Kidney tubule cell (primary cell): ENCODE measurements around the gene DNAJC3.
"Not testable (repeated sequence)": the region's sequence is repeated elsewhere in the genome, so short reads cannot be mapped to it uniquely, and the experiment has no call there.

Experiments used
- DNase-seq: peaks from one replicate; pipeline ENCODE4 v3.0.0-alpha.2; 2018; ENCODE audit warnings: low spot score

The DNAJC3 gene

GRCh38 chr13:95714142-95714832, 37.3 kb downstream of the DNAJC3 start:
- DNase-seq = peak; percentile 76

GRCh38 chr13:95716231-95716630, 39.3 kb downstream of the DNAJC3 start:
- no peak for DNase-seq

GRCh38 chr13:95722241-95722640, 45.3 kb downstream of the DNAJC3 start:
- no peak for DNase-seq

GRCh38 chr13:95723438-95723837, 46.5 kb downstream of the DNAJC3 start:
- no peak for DNase-seq

GRCh38 chr13:95724252-95724651, 47.3 kb downstream of the DNAJC3 start:
- DNase-seq = no peak

- no peak for DNase-seq
Observed at GRCh38 chr13:95726876-95727275, 49.9 kb downstream of the DNAJC3 start.

GRCh38 chr13:95728957-95729356, 52.0 kb downstream of the DNAJC3 start:
- no peak for DNase-seq

- no peak for DNase-seq
Observed at GRCh38 chr13:95734124-95734523, 57.2 kb downstream of the DNAJC3 start.

- not testable (repeated sequence) for DNase-seq
Observed at GRCh38 chr13:95740071-95740978, 63.4 kb downstream of the DNAJC3 start.

GRCh38 chr13:95740979-95741320, 64.0 kb downstream of the DNAJC3 start:
- DNase-seq = no peak

- DNase-seq = no peak
Observed at GRCh38 chr13:95741584-95742563, 64.9 kb downstream of the DNAJC3 start.

- no peak for DNase-seq
Observed at GRCh38 chr13:95743192-95743591, 66.3 kb downstream of the DNAJC3 start.

GRCh38 chr13:95745289-95745688, 68.3 kb downstream of the DNAJC3 start:
- DNase-seq = no peak

GRCh38 chr13:95745752-95746151, 68.8 kb downstream of the DNAJC3 start:
- DNase-seq = no peak

- DNase-seq = no peak
Observed at GRCh38 chr13:95749545-95749944, 72.6 kb downstream of the DNAJC3 start.

GRCh38 chr13:95752677-95753076, 75.7 kb downstream of the DNAJC3 start:
- DNase-seq = no peak

GRCh38 chr13:95754069-95754468, 77.1 kb downstream of the DNAJC3 start:
- no peak for DNase-seq

GRCh38 chr13:95756072-95756471, 79.1 kb downstream of the DNAJC3 start:
- no peak for DNase-seq

GRCh38 chr13:95762626-95763025, 85.7 kb downstream of the DNAJC3 start:
- not testable (repeated sequence) for DNase-seq

GRCh38 chr13:95763601-95764000, 86.7 kb downstream of the DNAJC3 start:
- no peak for DNase-seq

- DNase-seq = no peak
Observed at GRCh38 chr13:95771905-95772304, 95.0 kb downstream of the DNAJC3 start.

- DNase-seq = no peak
Observed at GRCh38 chr13:95779522-95779921, 102.6 kb downstream of the DNAJC3 start.
